A549 (cell line): Measurements from ENCODE around the gene ZBTB22. TPM values are rescaled to one million over a fixed set of nuclear protein-coding genes. Genes with fewer than 3 reads are reported as not detected.
"Not testable (repeated sequence)": the region's sequence is repeated elsewhere in the genome, so short reads cannot be mapped to it uniquely, and the experiment has no call there.

ENCODE experiments used
- ATAC-seq, 2 experiments: fragments of 200-7000 bp in 1 of 2; fragments of >200 bp in 1 of 2; cut with Nextera tagmentation in 1 of 2; cut with Tn5 transposase in 1 of 2; 3 replicates each; pipeline versions ENCODE4 v1.8.0 to v1.9.1; 2018 to 2020; ENCODE audit warnings: mild to moderate bottlenecking in 1 of 2, moderate library complexity in 1 of 2
- CTCF ChIA-PET: fragments of 300-600 bp; sonication (Branson Sonifier 250); formaldehyde crosslinking; extraction: SDS; loops from one replicate; lab custom pipeline; 2021; ENCODE audit warnings: antibody characterized with exemption, inconsistent platforms; lab: Yijun Ruan, JAX
- POLR2A ChIA-PET: fragments of 350-600 bp; formaldehyde crosslinking; extraction: SDS; loops from one replicate; lab custom pipeline; 2021; ENCODE audit warnings: antibody characterized with exemption, inconsistent platforms; lab: Yijun Ruan, JAX
- DNase-seq, 2 experiments: peaks; one replicate each; pipeline versions ENCODE4 v3.0.0 to v3.0.0-alpha.2; 2011 to 2016; ENCODE audit warnings: low read depth in 1 of 2, low spot score in 1 of 2
- FAIRE-seq: peaks from 2 replicates; lab custom pipeline; 2011; peaks lifted over from hg19 to GRCh38; lab: Jason Lieb, UNC
- H3K27ac ChIP-seq, 2 experiments: fragments of >200 bp; sonication (Bioruptor Twin); formaldehyde crosslinking; 3 replicates each; pipeline ENCODE4 v1.5.1; 2016 to 2017
- H3K4me1 ChIP-seq: fragments of >200 bp; sonication (Bioruptor Twin); formaldehyde crosslinking; 3 replicates; pipeline ENCODE4 v1.6.1; 2016
- H3K4me2 ChIP-seq: fragments of >200 bp; sonication (Bioruptor Twin); formaldehyde crosslinking; 3 replicates; pipeline ENCODE4 v1.6.1; 2016
- H3K4me3 ChIP-seq: fragments of >200 bp; sonication (Bioruptor Twin); formaldehyde crosslinking; 3 replicates; pipeline ENCODE4 v1.5.1; 2016
- H3K9me3 ChIP-seq: fragments of >200 bp; sonication (Bioruptor Twin); formaldehyde crosslinking; 3 replicates; pipeline ENCODE4 v1.6.1; 2016
- CBX2 ChIP-seq: fragments of 200-600 bp; sonication (generic); IDR thresholded peaks from 2 replicates; pipeline ENCODE4 v1.6.1; 2016; ENCODE audit warnings: low read depth, mild to moderate bottlenecking, borderline replicate concordance
- CHD4 ChIP-seq: fragments of 200-600 bp; sonication (generic); IDR thresholded peaks from 2 replicates; pipeline ENCODE4 v1.6.1; 2016; ENCODE audit warnings: antibody characterized with exemption, mild to moderate bottlenecking, borderline replicate concordance
- EHF ChIP-seq: fragments of 250-450 bp; sonication (Bioruptor Pico); IDR thresholded peaks from 2 replicates; pipeline ENCODE4 v1.5.0; 2020; ENCODE audit warnings: mild to moderate bottlenecking
- EP300 ChIP-seq, 2 experiments: fragments of >200 bp; sonication (Bioruptor Twin); formaldehyde crosslinking; IDR thresholded peaks; 2 replicates in 1 of 2; 3 replicates in 1 of 2; pipeline ENCODE4 v1.6.1; 2016 to 2017
- FOSB ChIP-seq: fragments of 250-450 bp; sonication (Bioruptor Pico); IDR thresholded peaks from 2 replicates; pipeline ENCODE4 v1.5.0; 2020; ENCODE audit warnings: mild to moderate bottlenecking, moderate library complexity
- HOXA7 ChIP-seq: fragments of 250-450 bp; sonication (Bioruptor Pico); IDR thresholded peaks from 2 replicates; pipeline ENCODE4 v1.5.0; 2020; ENCODE audit warnings: mild to moderate bottlenecking, moderate library complexity
- HOXB5 ChIP-seq: fragments of 250-450 bp; sonication (Bioruptor Pico); IDR thresholded peaks from 2 replicates; pipeline ENCODE4 v1.5.0; 2020; ENCODE audit warnings: mild to moderate bottlenecking, moderate library complexity
- JUN ChIP-seq, 2 experiments: fragments of >200 bp; sonication (Bioruptor Twin); formaldehyde crosslinking; IDR thresholded peaks; 2 replicates in 1 of 2; 3 replicates in 1 of 2; pipeline ENCODE4 v1.6.1; 2016 to 2017
- KDM5A ChIP-seq: fragments of 200-600 bp; sonication (generic); IDR thresholded peaks from 2 replicates; pipeline ENCODE4 v1.6.1; 2016; ENCODE audit warnings: antibody characterized with exemption, mild to moderate bottlenecking
- POLR2AphosphoS2 ChIP-seq: conservative IDR thresholded peaks from 2 replicates; pipeline ENCODE4 v1.6.1; 2012; ENCODE audit warnings: low read length, improper control_type of control experiment, inconsistent platforms
- RARB ChIP-seq: fragments of 250-450 bp; sonication (Bioruptor Pico); IDR thresholded peaks from 2 replicates; pipeline ENCODE4 v1.8.0; 2021; ENCODE audit warnings: mild to moderate bottlenecking, moderate library complexity
- TFCP2L1 ChIP-seq: fragments of 250-450 bp; sonication (Bioruptor Pico); IDR thresholded peaks from 2 replicates; pipeline ENCODE4 v1.5.0; 2021; ENCODE audit warnings: mild to moderate bottlenecking
- TP53 ChIP-seq: fragments of 250-450 bp; sonication (Bioruptor Pico); IDR thresholded peaks from 2 replicates; pipeline ENCODE4 v1.5.0; 2021; ENCODE audit warnings: mild to moderate bottlenecking, moderate library complexity
- WGBS: methylation state at CpG from one replicate; pipeline ENCODE4 v1.1.6; 2017; ENCODE audit errors: missing lambda C conversion rate; 5-methylcytosine and 5-hydroxymethylcytosine counted together
- polyA plus RNA-seq, 4 experiments: library from polyadenylated mRNA; depleted of rRNA in 3 of 4; stranded (reverse); fragments of >200 nt; fragmentation: RNase III in 1 of 4; extraction: RNeasy Plus Mini Kit Qiagen cat#74134 plus additional on column Dnase treatment in 1 of 4; gene quantifications; 2 replicates in 3 of 4; 3 replicates in 1 of 4; pipeline ENCODE4 v1.2.3, GENCODE V29; 2011 to 2017

The ZBTB22 gene
- polyA plus RNA-seq, 2 of the 4 experiments (the other 2 are of a cell fraction) = 3.2 to 8.3 TPM

DNA sequence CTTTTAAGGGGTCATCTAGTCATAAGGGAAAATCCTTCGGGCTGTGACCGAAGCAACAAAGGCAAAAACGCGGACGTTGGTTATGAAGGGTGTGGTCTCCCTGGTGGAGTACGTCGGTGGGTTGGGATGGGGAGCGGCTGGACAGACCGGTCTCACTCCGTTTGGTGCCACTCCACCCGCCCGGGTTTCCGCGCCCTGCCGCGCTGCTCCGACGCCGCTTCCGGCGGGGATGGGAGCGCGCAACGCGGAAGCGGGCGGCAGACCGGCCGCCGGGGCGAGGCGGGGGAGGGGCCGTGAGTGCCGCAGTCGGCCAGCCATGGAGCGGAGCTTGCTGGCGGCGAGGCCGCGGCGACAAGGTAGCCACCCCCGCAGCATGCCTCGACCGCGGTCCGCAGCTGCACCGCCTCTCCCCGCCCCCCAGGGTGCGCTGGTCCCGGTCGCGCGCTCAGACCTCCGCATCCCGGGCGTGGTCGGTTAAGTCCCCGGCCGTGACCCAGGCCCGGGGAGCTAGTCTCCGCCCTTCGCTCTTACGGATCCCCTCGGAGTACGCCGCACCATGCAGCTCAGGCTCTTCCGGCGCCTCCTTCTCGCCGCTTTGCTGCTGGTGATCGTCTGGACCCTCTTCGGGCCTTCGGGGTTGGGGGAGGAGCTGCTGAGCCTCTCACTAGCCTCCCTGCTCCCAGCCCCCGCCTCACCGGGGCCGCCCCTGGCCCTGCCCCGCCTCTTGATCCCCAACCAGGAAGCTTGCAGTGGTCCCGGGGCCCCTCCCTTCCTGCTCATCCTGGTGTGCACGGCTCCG, 40.5 kb downstream of the ZBTB22 start, which contains the start of gene B3GALT4 (continued):
- TF ChIP-seq FOSB (CRISPR knock-in tag) (peak; percentile 76; the same call in 1 of the 2 replicates), TP53 (CRISPR knock-in tag) (peak; percentile 97), JUN (IDR thresholded peaks at IDR 0.05) (peak; percentile 23 to 89; a peak in 4 of 5 replicates), POLR2AphosphoS2 (peak; percentile 97; the same call in 1 of the 2 replicates), TFCP2L1 (peak; percentile 86), RARB (CRISPR knock-in tag) (peak; percentile 28; the same call in 1 of the 2 replicates), CHD4 (no peak), EHF (CRISPR knock-in tag) (peak; percentile 60; the same call in 1 of the 2 replicates), KDM5A (no peak), HOXA7 (CRISPR knock-in tag) (peak; percentile 67), HOXB5 (CRISPR knock-in tag) (peak; percentile 49; the same call in 1 of the 2 replicates)

DNA sequence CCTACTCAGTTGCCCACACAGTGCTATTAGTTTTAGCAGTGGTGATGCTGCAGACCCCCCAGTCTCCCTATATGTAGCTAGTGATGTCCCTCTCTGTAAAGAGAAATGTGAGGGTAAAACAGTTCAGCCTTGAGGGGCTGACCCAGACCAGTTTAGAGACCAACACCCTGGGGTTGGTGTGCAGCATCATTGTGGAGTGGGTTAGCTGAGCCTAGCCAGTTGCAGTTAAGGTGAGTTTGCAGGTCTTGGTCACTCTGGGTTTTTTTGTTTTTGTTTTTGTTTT, 41.0 kb downstream of the ZBTB22 start:
- no peaks in the 10 kb centered on the region for H3K9me3 ChIP-seq
- FAIRE-seq (no peak), DNase-seq (no peak), ATAC-seq (no peak)
- peak overlapping the region; percentile 91 for H3K4me2 ChIP-seq
- ChIA-PET POLR2A (interaction anchor here (1.2 to 2.1 kb wide), 4 partner anchors 12 to 41 kb away, joined by 3 to 10 read pairs (median 7); partner anchors contain the start of genes PFDN6, WDR46 and ZBTB22), CTCF (interaction anchor here (0.8 to 5.7 kb wide), 5 partner anchors 12 to 149 kb away, joined by 3 to 44 read pairs (median 12); partner anchors contain the start of genes PFDN6, RGL2 and WDR46)
- peaks cover 41% of the 10 kb centered on the region for H3K4me1 ChIP-seq
- H3K4me3 ChIP-seq = peak overlapping the region; percentile 87
- TF ChIP-seq RARB (CRISPR knock-in tag) = peak; percentile 47; the same call in 1 of the 2 replicates
- no peak for TF ChIP-seq CBX2
- H3K27ac ChIP-seq = peak overlapping the region; percentile 68 to 97

DNA sequence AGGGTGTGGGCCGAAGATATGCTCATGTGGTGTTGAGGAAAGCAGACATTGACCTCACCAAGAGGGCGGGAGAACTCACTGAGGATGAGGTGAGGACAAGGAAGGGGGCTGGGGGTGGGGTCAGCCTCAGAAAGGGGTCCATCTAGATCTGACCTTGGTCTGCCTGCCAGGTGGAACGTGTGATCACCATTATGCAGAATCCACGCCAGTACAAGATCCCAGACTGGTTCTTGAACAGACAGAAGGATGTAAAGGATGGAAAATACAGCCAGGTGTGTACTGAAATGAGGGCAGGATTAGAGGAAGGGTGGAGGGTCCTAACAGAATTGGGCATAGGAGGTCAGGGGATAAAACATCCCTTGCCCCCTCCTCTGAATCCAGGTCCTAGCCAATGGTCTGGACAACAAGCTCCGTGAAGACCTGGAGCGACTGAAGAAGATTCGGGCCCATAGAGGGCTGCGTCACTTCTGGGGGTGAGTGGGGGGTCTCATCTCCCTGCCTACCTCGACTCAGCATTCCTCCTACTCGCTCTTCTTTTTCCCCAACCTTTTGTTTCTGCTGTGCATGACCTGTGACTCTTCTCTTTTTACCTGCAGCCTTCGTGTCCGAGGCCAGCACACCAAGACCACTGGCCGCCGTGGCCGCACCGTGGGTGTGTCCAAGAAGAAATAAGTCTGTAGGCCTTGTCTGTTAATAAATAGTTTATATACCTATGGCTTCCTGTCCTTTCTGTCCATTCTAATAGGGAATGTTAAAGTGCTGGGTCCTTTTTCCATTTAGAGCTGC, 41.6 kb downstream of the ZBTB22 start:
- ChIA-PET CTCF (interaction anchor here (0.8 to 5.7 kb wide), 4 partner anchors 12 to 27 kb away, joined by 3 to 44 read pairs (median 14); partner anchors contain the start of genes PFDN6, RGL2 and WDR46), POLR2A (interaction anchor here (0.6 to 2.1 kb wide), 3 partner anchors 13 to 71 kb away, joined by 3 to 10 read pairs (median 3); partner anchors contain the start of genes HSD17B8, PFDN6 and WDR46)
- WGBS = 69% methylated on average over 16 of the region's 16 CpGs
- TF ChIP-seq FOSB (CRISPR knock-in tag) = peak; percentile 42; the same call in 1 of the 2 replicates
- not testable (repeated sequence) for H3K9me3 ChIP-seq, DNase-seq, ATAC-seq, FAIRE-seq
- Histone ChIP-seq H3K27ac (peak overlapping the region; percentile 68 to 97; a peak in 4 of 6 replicates), H3K4me3 (peak overlapping the region; percentile 87), H3K4me1 (peaks cover 41% of the 10 kb centered on the region), H3K4me2 (peak overlapping the region; percentile 91)

DNA sequence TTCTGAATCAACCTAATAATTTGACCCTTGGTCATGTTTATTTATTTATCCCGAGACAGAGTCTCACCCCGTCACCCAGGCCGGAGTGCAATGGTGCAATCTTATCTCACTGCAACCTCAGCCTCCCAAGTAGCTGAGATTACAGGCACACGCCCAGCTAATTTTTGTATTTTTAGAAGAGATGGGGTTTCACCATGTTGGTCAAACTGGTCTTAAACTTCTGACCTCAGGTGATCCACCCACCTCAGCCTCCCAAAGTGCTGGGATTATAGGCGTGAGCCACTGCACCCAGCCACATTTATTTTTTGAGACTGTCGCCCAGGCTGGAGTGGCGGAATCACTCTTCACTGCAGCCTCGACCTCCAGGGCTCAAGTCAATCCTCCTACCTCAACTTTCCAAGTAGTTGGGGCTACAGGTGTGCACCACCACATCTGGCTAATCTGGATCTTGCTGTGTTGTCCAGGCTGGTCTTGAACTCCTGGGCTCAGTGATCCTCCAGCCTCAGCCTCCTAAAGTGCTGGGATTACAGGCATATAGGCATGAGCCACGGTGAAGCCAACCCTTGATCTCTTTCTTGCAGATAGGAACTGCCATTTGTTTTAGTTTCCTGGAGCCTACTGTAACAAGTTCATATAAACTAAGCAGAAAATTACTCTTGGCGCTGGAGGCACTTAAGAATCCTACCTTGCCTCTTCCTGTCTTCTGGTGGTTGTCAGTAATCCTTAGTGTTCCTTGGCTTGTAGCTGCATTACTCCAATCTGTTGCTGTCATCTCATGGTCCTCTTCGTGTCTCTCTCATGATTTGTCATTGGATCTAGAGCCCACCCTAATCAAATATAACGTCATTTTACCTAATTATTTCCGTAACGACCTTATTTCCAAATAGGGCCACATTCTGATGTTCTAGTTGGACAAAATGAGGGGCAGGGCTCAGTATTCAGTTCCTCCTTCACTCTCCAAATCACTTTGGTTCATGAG, 43.3 kb downstream of the ZBTB22 start:
- DNase-seq (no peak), ATAC-seq (no peak), FAIRE-seq (no peak)
- peak overlapping the region; percentile 91 for H3K4me2 ChIP-seq
- 29% methylated on average over 13 of the region's 14 CpGs for WGBS
- H3K4me3 ChIP-seq = peak overlapping the region; percentile 87
- ChIA-PET POLR2A (no interaction called here), CTCF (interaction anchor here (1.2 kb wide), 1 partner anchor 26 kb away, joined by 4 read pairs; no protein-coding TSS in a partner anchor)
- no peak for TF ChIP-seq EP300 (IDR thresholded peaks at IDR 0.05)
- H3K4me1 ChIP-seq = peaks cover 45% of the 10 kb centered on the region
- H3K9me3 ChIP-seq = no peaks in the 10 kb centered on the region
- H3K27ac ChIP-seq = peak overlapping the region; percentile 91 to 97; a peak in 4 of 6 replicates
